Uterus (tissue), 4 donors: ENCODE data around the gene TEX29. TPM values are rescaled to one million over a fixed set of nuclear protein-coding genes. Genes with fewer than 3 reads are reported as not detected.

Source experiments
- DNase-seq, 2 donors: peaks; one replicate each; pipeline ENCODE4 v3.0.0-alpha.2; 2019 to 2020
- H3K27ac ChIP-seq, 2 donors: fragments of 200-600 bp; sonication (generic); 1 replicate in 1 of 2; 2 replicates in 1 of 2; pipeline ENCODE4 v1.5.1; 2016 to 2018
- H3K27me3 ChIP-seq, 2 donors: fragments of 200-600 bp; sonication (generic); one replicate each; pipeline ENCODE4 v1.5.1; 2018 to 2019; ENCODE audit warnings: control low read depth in 1 of 2
- H3K36me3 ChIP-seq, 2 donors: fragments of 200-600 bp; sonication (generic); one replicate each; pipeline ENCODE4 v1.5.1; 2019; ENCODE audit warnings: control low read depth in 1 of 2
- H3K4me1 ChIP-seq, 2 donors: fragments of 200-600 bp; sonication (generic); one replicate each; pipeline ENCODE4 v1.5.1; 2018 to 2019; ENCODE audit warnings: control low read depth in 1 of 2
- H3K4me3 ChIP-seq, 2 donors: fragments of 200-600 bp; sonication (generic); 1 replicate in 1 of 2; 2 replicates in 1 of 2; pipeline ENCODE4 v1.5.1; 2018 to 2019; ENCODE audit warnings: mild to moderate bottlenecking in 1 of 2
- H3K9me3 ChIP-seq, 2 donors: fragments of 200-600 bp; sonication (generic); one replicate each; pipeline ENCODE4 v1.5.1; 2019; ENCODE audit warnings: control low read depth in 1 of 2
- POLR2A ChIP-seq, 2 donors: fragments of 450-650 bp; IDR thresholded peaks; one replicate each; pipeline ENCODE4 v1.6.1; 2016; ENCODE audit warnings: antibody characterized with exemption in 2 of 2, mild to moderate bottlenecking in 1 of 2, moderate library complexity in 1 of 2
- intact Hi-C: fragments of 100-400 bp; cut with DNase I; formaldehyde crosslinking; loops from one replicate; pipeline ENCODE4 v1.15.1; 2023; ENCODE audit warnings: low total_unique reads
- total RNA-seq, 4 donors: library from RNA; depleted of rRNA in 3 of 4; stranded (reverse); fragments of >200 nt in 3 of 4; gene quantifications; one replicate each; pipeline versions ENCODE4 v1.1.0 to v1.2.4, GENCODE V29; 2014 to 2023
- TF ChIP-seq, protein P1 (sequence below), 4 experiments: fragments of 200-600 bp in 2 of 4; fragments of 450-650 bp in 2 of 4; sonication (generic) in 2 of 4; IDR thresholded peaks; one replicate each; pipeline ENCODE4 v1.5.1; 2016 to 2019; ENCODE audit warnings: antibody characterized with exemption in 4 of 4, mild to moderate bottlenecking in 2 of 4, moderate library complexity in 1 of 4
- donor health status: DM: yes; HTN: yes; CAD: no.

The TEX29 gene
- total RNA-seq, 4 donors from 2014 or later = 0.91 TPM; not detected in 3

DNA sequence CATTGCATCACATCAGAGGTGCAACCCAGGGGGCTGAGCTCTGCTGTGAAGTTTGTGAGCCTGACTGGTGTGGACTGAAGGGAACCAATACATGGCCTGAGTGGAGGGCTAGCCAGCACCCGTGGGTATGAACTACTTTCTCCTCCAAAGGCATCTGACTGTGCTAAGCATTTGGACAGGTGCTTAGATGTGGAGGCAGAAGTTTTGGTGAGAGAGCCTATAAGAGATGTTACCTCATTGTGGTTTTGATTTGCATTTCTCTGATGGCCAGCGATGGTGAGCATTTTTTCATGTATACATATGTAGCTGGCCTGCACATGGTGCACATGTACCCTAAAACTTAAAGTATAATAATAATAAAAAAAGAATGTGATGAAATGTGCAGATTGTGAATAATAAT lies 46.9 kb downstream of the TEX29 start:
- intact Hi-C loops = no loop called here
- TF ChIP-seq, protein P1, sequence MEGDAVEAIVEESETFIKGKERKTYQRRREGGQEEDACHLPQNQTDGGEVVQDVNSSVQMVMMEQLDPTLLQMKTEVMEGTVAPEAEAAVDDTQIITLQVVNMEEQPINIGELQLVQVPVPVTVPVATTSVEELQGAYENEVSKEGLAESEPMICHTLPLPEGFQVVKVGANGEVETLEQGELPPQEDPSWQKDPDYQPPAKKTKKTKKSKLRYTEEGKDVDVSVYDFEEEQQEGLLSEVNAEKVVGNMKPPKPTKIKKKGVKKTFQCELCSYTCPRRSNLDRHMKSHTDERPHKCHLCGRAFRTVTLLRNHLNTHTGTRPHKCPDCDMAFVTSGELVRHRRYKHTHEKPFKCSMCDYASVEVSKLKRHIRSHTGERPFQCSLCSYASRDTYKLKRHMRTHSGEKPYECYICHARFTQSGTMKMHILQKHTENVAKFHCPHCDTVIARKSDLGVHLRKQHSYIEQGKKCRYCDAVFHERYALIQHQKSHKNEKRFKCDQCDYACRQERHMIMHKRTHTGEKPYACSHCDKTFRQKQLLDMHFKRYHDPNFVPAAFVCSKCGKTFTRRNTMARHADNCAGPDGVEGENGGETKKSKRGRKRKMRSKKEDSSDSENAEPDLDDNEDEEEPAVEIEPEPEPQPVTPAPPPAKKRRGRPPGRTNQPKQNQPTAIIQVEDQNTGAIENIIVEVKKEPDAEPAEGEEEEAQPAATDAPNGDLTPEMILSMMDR (IDR thresholded peaks at IDR 0.05) = no peak
- no peak for TF ChIP-seq POLR2A (IDR thresholded peaks at IDR 0.05)
- no peak for DNase-seq

DNA sequence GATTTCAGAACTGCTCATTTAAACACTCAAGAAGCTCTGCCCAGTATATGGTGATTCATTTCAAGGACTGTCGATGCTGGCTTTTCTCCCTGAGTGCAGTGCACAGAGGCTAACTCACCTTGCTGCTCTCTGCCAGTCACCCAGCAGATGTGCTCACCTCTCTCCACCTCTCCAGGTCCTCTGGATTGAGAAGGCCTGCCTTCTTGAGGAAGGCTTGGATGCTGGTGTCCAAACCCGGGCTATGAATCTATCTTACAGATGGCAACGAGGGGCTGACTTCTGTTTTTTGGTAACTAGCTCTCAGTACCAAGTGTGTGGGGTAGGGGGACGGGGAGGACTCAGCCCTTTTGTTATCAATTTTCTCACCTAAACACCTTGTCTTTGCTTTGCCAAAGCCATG lies 47.6 kb downstream of the TEX29 start:
- no peaks in the 10 kb centered on the region for H3K4me1 ChIP-seq
- H3K9me3 ChIP-seq = no peaks in the 10 kb centered on the region
- H3K27me3 ChIP-seq = no peaks in the 10 kb centered on the region
- no peak overlapping the region for H3K27ac ChIP-seq
- TF ChIP-seq POLR2A (IDR thresholded peaks at IDR 0.05) = no peak
- TF ChIP-seq, protein P1 (IDR thresholded peaks at IDR 0.05) = no peak
- intact Hi-C loops = no loop called here
- no peaks in the 10 kb centered on the region for H3K36me3 ChIP-seq
- DNase-seq = no peak
- no peak overlapping the region for H3K4me3 ChIP-seq

More for the DNA sequence above, 46.9 kb downstream of the TEX29 start:
- no peak overlapping the region for H3K4me3 ChIP-seq
- H3K4me1 ChIP-seq = no peaks in the 10 kb centered on the region
- H3K27ac ChIP-seq = no peak overlapping the region
- no peaks in the 10 kb centered on the region for H3K27me3 ChIP-seq
- H3K36me3 ChIP-seq = no peaks in the 10 kb centered on the region
- no peaks in the 10 kb centered on the region for H3K9me3 ChIP-seq

DNA sequence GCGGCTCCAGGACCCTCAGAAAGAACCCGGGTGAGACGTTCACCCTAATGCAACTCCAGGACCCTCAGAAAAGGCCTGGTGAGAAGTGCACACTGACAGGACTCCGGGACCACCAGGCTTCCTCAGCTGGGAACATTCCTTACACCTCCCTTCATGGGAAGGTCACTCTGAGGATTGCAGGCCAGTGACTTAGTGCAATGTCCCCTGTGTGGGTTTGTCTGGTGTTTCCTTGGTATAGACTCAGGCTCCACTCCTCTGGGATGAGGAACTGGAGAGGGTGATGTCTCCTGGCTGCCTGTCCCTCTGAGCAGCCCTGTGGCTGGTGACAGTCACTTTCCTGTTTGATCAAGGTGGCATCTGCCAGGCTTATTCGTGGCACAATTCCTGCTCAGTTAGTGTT lies 49.7 kb downstream of the TEX29 start:
- Histone ChIP-seq H3K27ac (no peak overlapping the region), H3K4me1 (no peaks in the 10 kb centered on the region), H3K36me3 (no peaks in the 10 kb centered on the region), H3K9me3 (no peaks in the 10 kb centered on the region), H3K27me3 (no peaks in the 10 kb centered on the region), H3K4me3 (no peak overlapping the region)
- DNase-seq = no peak
- TF ChIP-seq, protein P1 (IDR thresholded peaks at IDR 0.05) = no peak
- TF ChIP-seq POLR2A (IDR thresholded peaks at IDR 0.05) = no peak
- intact Hi-C loops = no loop called here

DNA sequence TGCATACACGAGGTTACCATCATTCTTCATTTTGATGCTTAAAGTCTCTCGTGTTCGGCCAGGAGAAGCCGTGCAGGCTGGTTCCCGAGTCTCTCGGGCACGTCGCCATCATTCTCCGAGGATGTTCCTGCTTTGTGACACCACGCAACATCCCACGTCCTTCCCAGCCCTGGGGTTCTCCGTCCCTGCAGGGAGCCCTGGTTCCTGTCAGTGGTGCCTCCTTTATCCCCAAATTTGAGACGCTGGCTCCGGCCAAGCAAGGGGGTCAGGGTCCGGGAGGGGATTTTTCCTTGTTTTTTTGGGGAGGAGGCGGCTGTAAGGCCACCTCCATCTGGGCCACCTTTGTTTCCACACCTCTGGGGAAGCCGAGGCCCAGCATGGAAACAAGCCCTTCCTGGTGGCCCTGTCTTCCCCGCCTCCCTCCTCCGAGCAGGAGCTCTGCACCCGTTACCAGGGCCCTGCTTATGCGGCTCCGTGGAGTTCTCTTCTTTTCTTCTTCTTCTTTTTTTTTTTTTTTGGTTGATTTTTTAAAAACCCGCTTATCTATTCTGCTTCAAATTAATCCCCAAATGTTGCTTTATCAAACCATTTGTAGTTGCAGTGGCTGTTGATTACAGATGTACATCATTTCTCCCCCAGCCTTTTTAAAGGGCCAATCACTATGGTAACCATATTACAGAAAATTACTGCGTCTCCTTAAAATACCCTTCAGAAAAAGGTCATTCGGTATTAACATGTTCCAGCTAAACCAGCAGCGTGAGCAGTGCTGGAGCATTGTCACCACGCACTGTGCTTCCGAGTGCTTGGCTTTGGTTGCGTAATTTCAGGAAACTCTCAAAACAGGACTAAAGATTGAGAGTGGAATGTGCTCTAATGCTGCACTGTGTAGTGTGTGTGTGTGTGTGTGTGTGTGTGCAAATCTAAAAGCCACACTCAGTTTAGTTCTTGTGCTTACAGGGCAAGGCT lies 50.4 kb downstream of the TEX29 start:
- intact Hi-C loops = no loop called here
- no peak for TF ChIP-seq POLR2A (IDR thresholded peaks at IDR 0.05)
- TF ChIP-seq, protein P1 (IDR thresholded peaks at IDR 0.05) = no peak
- H3K4me3 ChIP-seq = no peak overlapping the region
- no peaks in the 10 kb centered on the region for H3K4me1 ChIP-seq
- no peak for DNase-seq
- H3K27ac ChIP-seq = no peak overlapping the region
- no peaks in the 10 kb centered on the region for H3K27me3 ChIP-seq
- no peaks in the 10 kb centered on the region for H3K9me3 ChIP-seq
- H3K36me3 ChIP-seq = no peaks in the 10 kb centered on the region

DNA sequence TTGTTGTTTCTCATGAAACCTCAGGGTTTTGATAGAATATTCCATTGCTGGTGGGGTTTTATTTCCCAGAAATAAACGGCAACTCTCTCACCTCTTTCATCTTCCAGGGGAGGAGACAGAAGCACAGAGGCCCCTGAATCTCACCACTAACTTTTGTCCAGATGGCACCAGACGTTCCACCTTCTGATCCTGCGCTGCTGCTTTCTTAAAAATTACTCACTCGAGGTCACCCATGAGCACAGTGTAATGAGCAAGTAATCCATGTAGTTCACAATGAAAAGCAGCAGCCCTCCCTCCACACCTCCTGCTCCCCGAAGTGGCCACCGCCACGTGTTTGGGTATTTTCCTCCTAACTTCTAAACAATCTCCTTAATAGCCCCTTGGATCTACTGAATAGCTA lies 51.3 kb downstream of the TEX29 start:
- no peak overlapping the region for H3K4me3 ChIP-seq
- intact Hi-C loops = no loop called here
- no peaks in the 10 kb centered on the region for H3K27me3 ChIP-seq
- no peaks in the 10 kb centered on the region for H3K9me3 ChIP-seq
- no peak for DNase-seq
- no peaks in the 10 kb centered on the region for H3K36me3 ChIP-seq
- TF ChIP-seq, protein P1 (IDR thresholded peaks at IDR 0.05) = no peak
- no peak for TF ChIP-seq POLR2A (IDR thresholded peaks at IDR 0.05)
- no peaks in the 10 kb centered on the region for H3K4me1 ChIP-seq
- H3K27ac ChIP-seq = no peak overlapping the region
